ENCODE data around the gene ZNF462.

Gene ZNF462

GRCh38 chr9:106880863-106881262 lies 17.9 kb downstream of the ZNF462 start:
- Histone ChIP-seq H3K4me1 (ENCODE audit: control insufficient read depth in 2 of 2, insufficient read depth in 1 of 2, low read depth in 1 of 2, low read length in 2 of 2) (peaks cover 0 to 18% of the 10 kb centered on the region in 2 donors), H2AK5ac (ENCODE audit: low read depth, low read length) (no peak overlapping the region), H3K4ac (ENCODE audit: low read length) (no peak overlapping the region), H4K91ac (ENCODE audit: low read depth, low read length, poor library complexity) (no peak overlapping the region), H3K18ac (ENCODE audit: low read length) (no peak overlapping the region), H4K8ac (ENCODE audit: low read depth, low read length) (no peak overlapping the region), H3K9me3 (replicated peaks in 1 of 2; ENCODE audit: control insufficient read depth in 2 of 2, insufficient read depth in 1 of 2, low read depth in 1 of 2, low read length in 2 of 2) (peaks cover 3 to 66% of the 10 kb centered on the region in 2 donors), H3K79me1 (ENCODE audit: low read depth, low read length) (peaks cover 4% of the 10 kb centered on the region), H2BK15ac (ENCODE audit: low read length) (no peak overlapping the region), H2BK12ac (ENCODE audit: low read length) (no peak overlapping the region), H3K27me3 (ENCODE audit: control insufficient read depth in 3 of 3, insufficient read depth in 3 of 3, low read depth in 1 of 3, low read length in 3 of 3) (no peaks in the 10 kb centered on the region), H2BK120ac (ENCODE audit: low read depth, low read length) (no peak overlapping the region), H2BK5ac (ENCODE audit: low read length) (no peak overlapping the region), H3K23ac (ENCODE audit: low read depth, low read length, poor library complexity) (no peak overlapping the region), H3K14ac (ENCODE audit: low read length) (no peak overlapping the region), H3K9ac (ENCODE audit: low read depth, low read length, poor library complexity) (no peak overlapping the region), H3K36me3 (replicated peaks in 1 of 2; ENCODE audit: control insufficient read depth in 2 of 2, insufficient read depth in 2 of 2, low read length in 2 of 2) (peaks cover 7 to 89% of the 10 kb centered on the region in 2 donors), H3K4me2 (ENCODE audit: insufficient read depth, low read length, poor library complexity, severe bottlenecking) (no peak overlapping the region), H3K4me3 (ENCODE audit: low read length in 2 of 2) (no peak overlapping the region), H2AFZ (ENCODE audit: low read length) (no peak overlapping the region), H3K27ac (replicated peaks; ENCODE audit: low read length) (no peak overlapping the region)
- DNase-seq (ENCODE audit: low spot score) = no peak
- WGBS, 2 donors (ENCODE audit: extremely low coverage in 2 of 2, insufficient read length in 2 of 2, insufficient replicate concordance in 1 of 2) = no CpG with 5 or more reads among the region's 6 CpGs

GRCh38 chr9:106883030-106883429 lies 20.1 kb downstream of the ZNF462 start:
- Histone ChIP-seq H2BK12ac (ENCODE audit: low read length) (no peak overlapping the region), H3K18ac (ENCODE audit: low read length) (no peak overlapping the region), H4K91ac (ENCODE audit: low read depth, low read length, poor library complexity) (no peak overlapping the region), H3K27ac (replicated peaks; ENCODE audit: low read length) (no peak overlapping the region), H2AK5ac (ENCODE audit: low read depth, low read length) (no peak overlapping the region), H3K23ac (ENCODE audit: low read depth, low read length, poor library complexity) (no peak overlapping the region), H3K4me1 (ENCODE audit: control insufficient read depth in 2 of 2, insufficient read depth in 1 of 2, low read depth in 1 of 2, low read length in 2 of 2) (peaks cover 0 to 15% of the 10 kb centered on the region in 2 donors), H3K79me1 (ENCODE audit: low read depth, low read length) (peaks cover 4% of the 10 kb centered on the region), H3K4me3 (ENCODE audit: low read length in 2 of 2) (no peak overlapping the region), H3K9ac (ENCODE audit: low read depth, low read length, poor library complexity) (no peak overlapping the region), H3K9me3 (replicated peaks in 1 of 2; ENCODE audit: control insufficient read depth in 2 of 2, insufficient read depth in 1 of 2, low read depth in 1 of 2, low read length in 2 of 2) (peaks cover 3 to 66% of the 10 kb centered on the region in 2 donors), H3K14ac (ENCODE audit: low read length) (no peak overlapping the region), H3K36me3 (replicated peaks in 1 of 2; ENCODE audit: control insufficient read depth in 2 of 2, insufficient read depth in 2 of 2, low read length in 2 of 2) (peaks cover 7 to 90% of the 10 kb centered on the region in 2 donors), H2AFZ (ENCODE audit: low read length) (no peak overlapping the region), H3K27me3 (ENCODE audit: control insufficient read depth in 3 of 3, insufficient read depth in 3 of 3, low read depth in 1 of 3, low read length in 3 of 3) (no peaks in the 10 kb centered on the region), H2BK15ac (ENCODE audit: low read length) (no peak overlapping the region), H4K8ac (ENCODE audit: low read depth, low read length) (no peak overlapping the region), H3K4ac (ENCODE audit: low read length) (no peak overlapping the region), H2BK5ac (ENCODE audit: low read length) (no peak overlapping the region), H3K4me2 (ENCODE audit: insufficient read depth, low read length, poor library complexity, severe bottlenecking) (no peak overlapping the region), H2BK120ac (ENCODE audit: low read depth, low read length) (no peak overlapping the region)
- WGBS, 2 donors (ENCODE audit: extremely low coverage in 2 of 2, insufficient read length in 2 of 2, insufficient replicate concordance in 1 of 2) = no CpG with 5 or more reads among the region's 4 CpGs
- DNase-seq (ENCODE audit: low spot score) = no peak

- no peak overlapping the region for H3K27ac ChIP-seq (replicated peaks; ENCODE audit: low read length)
- no peak overlapping the region for H3K4ac ChIP-seq (ENCODE audit: low read length)
- H3K23ac ChIP-seq (ENCODE audit: low read depth, low read length, poor library complexity) = no peak overlapping the region
- peaks cover 0 to 11% of the 10 kb centered on the region in 2 donors for H3K4me1 ChIP-seq (ENCODE audit: control insufficient read depth in 2 of 2, insufficient read depth in 1 of 2, low read depth in 1 of 2, low read length in 2 of 2)
- H2AK5ac ChIP-seq (ENCODE audit: low read depth, low read length) = no peak overlapping the region
- no peak overlapping the region for H3K14ac ChIP-seq (ENCODE audit: low read length)
- no peak overlapping the region for H2BK120ac ChIP-seq (ENCODE audit: low read depth, low read length)
- H4K91ac ChIP-seq (ENCODE audit: low read depth, low read length, poor library complexity) = no peak overlapping the region
- H2BK12ac ChIP-seq (ENCODE audit: low read length) = no peak overlapping the region
- H3K9me3 ChIP-seq (replicated peaks in 1 of 2; ENCODE audit: control insufficient read depth in 2 of 2, insufficient read depth in 1 of 2, low read depth in 1 of 2, low read length in 2 of 2) = peaks cover 3 to 60% of the 10 kb centered on the region in 2 donors
- no peak overlapping the region for H3K4me3 ChIP-seq (ENCODE audit: low read length in 2 of 2)
- no CpG with 5 or more reads among the region's 2 CpGs for WGBS, 2 donors (ENCODE audit: extremely low coverage in 2 of 2, insufficient read length in 2 of 2, insufficient replicate concordance in 1 of 2)
- no peak overlapping the region for H2AFZ ChIP-seq (ENCODE audit: low read length)
- H3K27me3 ChIP-seq (ENCODE audit: control insufficient read depth in 3 of 3, insufficient read depth in 3 of 3, low read depth in 1 of 3, low read length in 3 of 3) = no peaks in the 10 kb centered on the region
- H3K18ac ChIP-seq (ENCODE audit: low read length) = no peak overlapping the region
- H3K79me1 ChIP-seq (ENCODE audit: low read depth, low read length) = peaks cover 4% of the 10 kb centered on the region
- no peak overlapping the region for H3K9ac ChIP-seq (ENCODE audit: low read depth, low read length, poor library complexity)
- DNase-seq (ENCODE audit: low spot score) = no peak
- peaks cover 7 to 83% of the 10 kb centered on the region in 2 donors for H3K36me3 ChIP-seq (replicated peaks in 1 of 2; ENCODE audit: control insufficient read depth in 2 of 2, insufficient read depth in 2 of 2, low read length in 2 of 2)
- no peak overlapping the region for H2BK5ac ChIP-seq (ENCODE audit: low read length)
- H2BK15ac ChIP-seq (ENCODE audit: low read length) = no peak overlapping the region
- no peak overlapping the region for H3K4me2 ChIP-seq (ENCODE audit: insufficient read depth, low read length, poor library complexity, severe bottlenecking)
- H4K8ac ChIP-seq (ENCODE audit: low read depth, low read length) = no peak overlapping the region
These were observed 20.7 kb downstream of the ZNF462 start for GRCh38 chr9:106883626-106884190.

- Histone ChIP-seq H3K4me2 (ENCODE audit: insufficient read depth, low read length, poor library complexity, severe bottlenecking) (no peak overlapping the region), H2AK5ac (ENCODE audit: low read depth, low read length) (no peak overlapping the region), H3K27ac (replicated peaks; ENCODE audit: low read length) (no peak overlapping the region), H2BK5ac (ENCODE audit: low read length) (no peak overlapping the region), H3K4me1 (ENCODE audit: control insufficient read depth in 2 of 2, insufficient read depth in 1 of 2, low read depth in 1 of 2, low read length in 2 of 2) (peaks cover 2 to 8% of the 10 kb centered on the region in 2 donors), H3K23ac (ENCODE audit: low read depth, low read length, poor library complexity) (no peak overlapping the region), H2AFZ (ENCODE audit: low read length) (no peak overlapping the region), H3K4ac (ENCODE audit: low read length) (no peak overlapping the region), H3K27me3 (ENCODE audit: control insufficient read depth in 3 of 3, insufficient read depth in 3 of 3, low read depth in 1 of 3, low read length in 3 of 3) (no peaks in the 10 kb centered on the region), H2BK120ac (ENCODE audit: low read depth, low read length) (no peak overlapping the region), H4K91ac (ENCODE audit: low read depth, low read length, poor library complexity) (no peak overlapping the region), H3K18ac (ENCODE audit: low read length) (no peak overlapping the region), H3K9me3 (replicated peaks in 1 of 2; ENCODE audit: control insufficient read depth in 2 of 2, insufficient read depth in 1 of 2, low read depth in 1 of 2, low read length in 2 of 2) (peaks cover 3 to 55% of the 10 kb centered on the region in 2 donors), H3K14ac (ENCODE audit: low read length) (no peak overlapping the region), H3K9ac (ENCODE audit: low read depth, low read length, poor library complexity) (no peak overlapping the region), H3K36me3 (replicated peaks in 1 of 2; ENCODE audit: control insufficient read depth in 2 of 2, insufficient read depth in 2 of 2, low read length in 2 of 2) (peaks cover 4 to 83% of the 10 kb centered on the region in 2 donors), H3K4me3 (ENCODE audit: low read length in 2 of 2) (no peak overlapping the region), H3K79me1 (ENCODE audit: low read depth, low read length) (peaks cover 5% of the 10 kb centered on the region), H2BK15ac (ENCODE audit: low read length) (no peak overlapping the region), H2BK12ac (ENCODE audit: low read length) (no peak overlapping the region), H4K8ac (ENCODE audit: low read depth, low read length) (no peak overlapping the region)
- no peak for DNase-seq (ENCODE audit: low spot score)
- WGBS, 2 donors (ENCODE audit: extremely low coverage in 2 of 2, insufficient read length in 2 of 2, insufficient replicate concordance in 1 of 2) = no CpG with 5 or more reads among the region's 2 CpGs
These were observed 22.5 kb downstream of the ZNF462 start for GRCh38 chr9:106885451-106885850.

Data from neuronal stem cell (in vitro differentiated cells).